Measurements from ENCODE around the gene PRKAG2. TPM values are rescaled to one million over a fixed set of nuclear protein-coding genes. Genes with fewer than 3 reads are reported as not detected.
A peak's percentile ranks its signal among the peaks of the same experiment; 100 is the strongest.

The PRKAG2 gene
- total RNA-seq, 1 experiment from 2014 or later = 28.2 TPM

- Histone ChIP-seq H3K4me1 (replicated peaks) (peaks cover 25% of the 10 kb centered on the region), H3K27ac (no peak overlapping the region), H3K36me3 (peaks cover 8% of the 10 kb centered on the region), H3K9me3 (replicated peaks) (no peaks in the 10 kb centered on the region), H3K4me3 (no peak overlapping the region), H3K27me3 (replicated peaks) (no peaks in the 10 kb centered on the region)
- DNase-seq (ENCODE audit: low read depth in 1 of 2, low spot score in 2 of 2) = no peak
These were observed 161.1 kb downstream of the PRKAG2 start for GRCh38 chr7:151715666-151716315.

GRCh38 chr7:151714201-151714600, 162.7 kb downstream of the PRKAG2 start:
- Histone ChIP-seq H3K36me3 (peaks cover 13% of the 10 kb centered on the region), H3K4me3 (no peak overlapping the region), H3K9me3 (replicated peaks) (no peaks in the 10 kb centered on the region; the same call in 1 of the 2 replicates), H3K4me1 (replicated peaks) (peaks cover 27% of the 10 kb centered on the region), H3K27ac (no peak overlapping the region), H3K27me3 (replicated peaks) (no peaks in the 10 kb centered on the region)
- no peak for DNase-seq (ENCODE audit: low read depth in 1 of 2, low spot score in 2 of 2)

- Histone ChIP-seq H3K9me3 (replicated peaks) (no peaks in the 10 kb centered on the region; the same call in 1 of the 2 replicates), H3K27me3 (replicated peaks) (no peaks in the 10 kb centered on the region), H3K4me1 (replicated peaks) (peaks cover 27% of the 10 kb centered on the region), H3K27ac (peak overlapping the region; percentile 51), H3K4me3 (no peak overlapping the region), H3K36me3 (peaks cover 19% of the 10 kb centered on the region)
- no peak for DNase-seq (ENCODE audit: low read depth in 1 of 2, low spot score in 2 of 2)
These were observed 164.1 kb downstream of the PRKAG2 start for GRCh38 chr7:151712810-151713125.

- H3K27ac ChIP-seq = peak overlapping the region; percentile 51
- peaks cover 19% of the 10 kb centered on the region for H3K36me3 ChIP-seq
- H3K27me3 ChIP-seq (replicated peaks) = no peaks in the 10 kb centered on the region
- no peak overlapping the region for H3K4me3 ChIP-seq
- peak; percentile 89 to 92 for DNase-seq (ENCODE audit: low read depth in 1 of 2, low spot score in 2 of 2)
- H3K4me1 ChIP-seq (replicated peaks) = peaks cover 27% of the 10 kb centered on the region
- H3K9me3 ChIP-seq (replicated peaks) = no peaks in the 10 kb centered on the region; the same call in 1 of the 2 replicates
These were observed 164.8 kb downstream of the PRKAG2 start for GRCh38 chr7:151711906-151712809.

GRCh38 chr7:151711435-151711872, 165.5 kb downstream of the PRKAG2 start:
- DNase-seq (ENCODE audit: low read depth in 1 of 2, low spot score in 2 of 2) = no peak
- Histone ChIP-seq H3K4me3 (no peak overlapping the region), H3K27ac (peak overlapping the region; percentile 51), H3K27me3 (replicated peaks) (no peaks in the 10 kb centered on the region), H3K9me3 (replicated peaks) (no peaks in the 10 kb centered on the region; the same call in 1 of the 2 replicates), H3K4me1 (replicated peaks) (peaks cover 33% of the 10 kb centered on the region), H3K36me3 (peaks cover 19% of the 10 kb centered on the region)

GRCh38 chr7:151710646-151711434, 166.1 kb downstream of the PRKAG2 start:
- no peak for DNase-seq (ENCODE audit: low read depth in 1 of 2, low spot score in 2 of 2)
- H3K27me3 ChIP-seq (replicated peaks) = no peaks in the 10 kb centered on the region
- H3K9me3 ChIP-seq (replicated peaks) = no peaks in the 10 kb centered on the region; the same call in 1 of the 2 replicates
- peak overlapping the region; percentile 1; the same call in 1 of the 2 replicates for H3K27ac ChIP-seq
- peaks cover 39% of the 10 kb centered on the region for H3K4me1 ChIP-seq (replicated peaks)
- H3K36me3 ChIP-seq = peaks cover 19% of the 10 kb centered on the region
- H3K4me3 ChIP-seq = no peak overlapping the region

GRCh38 chr7:151710121-151710640, 166.7 kb downstream of the PRKAG2 start:
- H3K27me3 ChIP-seq (replicated peaks) = no peaks in the 10 kb centered on the region
- peaks cover 45% of the 10 kb centered on the region for H3K4me1 ChIP-seq (replicated peaks)
- H3K4me3 ChIP-seq = no peak overlapping the region
- DNase-seq (ENCODE audit: low read depth in 1 of 2, low spot score in 2 of 2) = no peak
- no peaks in the 10 kb centered on the region; the same call in 1 of the 2 replicates for H3K9me3 ChIP-seq (replicated peaks)
- peaks cover 19% of the 10 kb centered on the region for H3K36me3 ChIP-seq
- H3K27ac ChIP-seq = no peak overlapping the region

- H3K27me3 ChIP-seq (replicated peaks) = no peaks in the 10 kb centered on the region
- no peaks in the 10 kb centered on the region; the same call in 1 of the 2 replicates for H3K9me3 ChIP-seq (replicated peaks)
- H3K36me3 ChIP-seq = peaks cover 19% of the 10 kb centered on the region
- peaks cover 49% of the 10 kb centered on the region for H3K4me1 ChIP-seq (replicated peaks)
- H3K27ac ChIP-seq = no peak overlapping the region
- no peak overlapping the region for H3K4me3 ChIP-seq
- DNase-seq (ENCODE audit: low read depth in 1 of 2, low spot score in 2 of 2) = no peak
These were observed 167.5 kb downstream of the PRKAG2 start for GRCh38 chr7:151709141-151710038.

GRCh38 chr7:151708610-151709009, 168.3 kb downstream of the PRKAG2 start:
- Histone ChIP-seq H3K27ac (no peak overlapping the region), H3K4me3 (no peak overlapping the region), H3K4me1 (replicated peaks) (peaks cover 49% of the 10 kb centered on the region), H3K9me3 (replicated peaks) (no peaks in the 10 kb centered on the region; the same call in 1 of the 2 replicates), H3K36me3 (peaks cover 19% of the 10 kb centered on the region), H3K27me3 (replicated peaks) (no peaks in the 10 kb centered on the region)
- no peak for DNase-seq (ENCODE audit: low read depth in 1 of 2, low spot score in 2 of 2)

- H3K9me3 ChIP-seq (replicated peaks) = no peaks in the 10 kb centered on the region; the same call in 1 of the 2 replicates
- no peak overlapping the region for H3K27ac ChIP-seq
- peaks cover 19% of the 10 kb centered on the region for H3K36me3 ChIP-seq
These were observed 169.2 kb downstream of the PRKAG2 start for GRCh38 chr7:151707757-151708156.

GRCh38 chr7:151707105-151707469, 169.8 kb downstream of the PRKAG2 start:
- Histone ChIP-seq H3K36me3 (peaks cover 19% of the 10 kb centered on the region), H3K4me3 (no peak overlapping the region), H3K27me3 (replicated peaks) (no peaks in the 10 kb centered on the region), H3K27ac (no peak overlapping the region), H3K4me1 (replicated peaks) (peaks cover 37% of the 10 kb centered on the region), H3K9me3 (replicated peaks) (no peaks in the 10 kb centered on the region; the same call in 1 of the 2 replicates)
- DNase-seq (ENCODE audit: low read depth in 1 of 2, low spot score in 2 of 2) = no peak

More at GRCh38 chr7:151707757-151708156, 169.2 kb downstream of the PRKAG2 start:
- H3K27me3 ChIP-seq (replicated peaks) = no peaks in the 10 kb centered on the region
- H3K4me3 ChIP-seq = no peak overlapping the region
- peaks cover 43% of the 10 kb centered on the region for H3K4me1 ChIP-seq (replicated peaks)
- no peak for DNase-seq (ENCODE audit: low read depth in 1 of 2, low spot score in 2 of 2)

- peaks cover 31% of the 10 kb centered on the region for H3K4me1 ChIP-seq (replicated peaks)
- peak overlapping the region; percentile 24; the same call in 1 of the 2 replicates for H3K27ac ChIP-seq
- H3K27me3 ChIP-seq (replicated peaks) = no peaks in the 10 kb centered on the region
- H3K36me3 ChIP-seq = peaks cover 15% of the 10 kb centered on the region
- DNase-seq (ENCODE audit: low read depth in 1 of 2, low spot score in 2 of 2) = no peak
- H3K9me3 ChIP-seq (replicated peaks) = no peaks in the 10 kb centered on the region; the same call in 1 of the 2 replicates
- no peak overlapping the region for H3K4me3 ChIP-seq
These were observed 170.4 kb downstream of the PRKAG2 start for GRCh38 chr7:151706277-151707104.
